Mesendoderm (in vitro differentiated cells): ENCODE results near the gene ABHD2.
A peak's percentile ranks its signal among the peaks of the same experiment; 100 is the strongest.
"Not testable (repeated sequence)": the region's sequence is repeated elsewhere in the genome, so short reads cannot be mapped to it uniquely, and the experiment has no call there.

Experiments
- DNase-seq: peaks from one replicate; pipeline ENCODE4 v3.0.0; 2013
- H2AK5ac ChIP-seq: 2 replicates; pipeline ENCODE4 v1.6.1; 2013; ENCODE audit warnings: low read length, inconsistent platforms
- H2BK120ac ChIP-seq: 2 replicates; pipeline ENCODE4 v1.6.1; 2013; ENCODE audit warnings: low read depth, mild to moderate bottlenecking, low read length, moderate library complexity, mixed read lengths
- H2BK15ac ChIP-seq: replicated peaks from 2 replicates; pipeline ENCODE4 v1.6.1; 2013; ENCODE audit warnings: low read depth, mild to moderate bottlenecking, moderate library complexity
- H2BK5ac ChIP-seq: 2 replicates; pipeline ENCODE4 v1.6.1; 2013; ENCODE audit warnings: low read length, inconsistent platforms
- H3K18ac ChIP-seq: 2 replicates; pipeline ENCODE4 v1.6.1; 2013; ENCODE audit warnings: mild to moderate bottlenecking, low read length, mixed read lengths
- H3K23ac ChIP-seq: one replicate; pipeline ENCODE4 v1.6.1; 2013; ENCODE audit warnings: low read length
- H3K27ac ChIP-seq: 2 replicates; pipeline ENCODE4 v1.5.1; 2013; ENCODE audit warnings: low read depth, mild to moderate bottlenecking, inconsistent platforms, low read length, moderate library complexity
- H3K27me3 ChIP-seq: 2 replicates; pipeline ENCODE4 v1.6.1; 2013; ENCODE audit warnings: low read length, control low read depth, mild to moderate bottlenecking, inconsistent platforms; ENCODE audit not compliant: insufficient read depth, poor library complexity
- H3K36me3 ChIP-seq: 2 replicates; pipeline ENCODE4 v1.6.1; 2013; ENCODE audit warnings: low read length, inconsistent platforms; ENCODE audit not compliant: control insufficient read depth, insufficient read depth
- H3K4ac ChIP-seq: one replicate; pipeline ENCODE4 v1.6.1; 2013; ENCODE audit warnings: low read depth, mild to moderate bottlenecking, low read length, moderate library complexity
- H3K4me1 ChIP-seq: 2 replicates; pipeline ENCODE4 v1.6.1; 2013; ENCODE audit warnings: low read depth, low read length, inconsistent platforms; ENCODE audit not compliant: control insufficient read depth
- H3K4me2 ChIP-seq: 2 replicates; pipeline ENCODE4 v1.6.1; 2013; ENCODE audit warnings: low read length
- H3K4me3 ChIP-seq: 2 replicates; pipeline ENCODE4 v1.5.1; 2013; ENCODE audit warnings: mild to moderate bottlenecking, low read length
- H3K56ac ChIP-seq: one replicate; pipeline ENCODE4 v1.6.1; 2013; ENCODE audit warnings: low read length
- H3K79me1 ChIP-seq: 2 replicates; pipeline ENCODE4 v1.6.1; 2013; ENCODE audit warnings: low read length, inconsistent platforms
- H3K79me2 ChIP-seq: 2 replicates; pipeline ENCODE4 v1.6.1; 2013; ENCODE audit warnings: mild to moderate bottlenecking, low read length; ENCODE audit not compliant: control insufficient read depth, insufficient read depth
- H3K9ac ChIP-seq: 2 replicates; pipeline ENCODE4 v1.6.1; 2013; ENCODE audit warnings: low read length, inconsistent platforms
- H4K5ac ChIP-seq: one replicate; pipeline ENCODE4 v1.6.1; 2013; ENCODE audit warnings: low read length
- H4K8ac ChIP-seq: one replicate; pipeline ENCODE4 v1.6.1; 2013; ENCODE audit warnings: low read depth, mild to moderate bottlenecking, control low read depth, low read length, moderate library complexity
- WGBS: extraction: QIAGEN DNeasy Blood & Tissue Kit; methylation state at CpG from one replicate; pipeline ENCODE4 v1.1.7; 2013; ENCODE audit warnings: low lambda C conversion rate, missing lambda C conversion rate; ENCODE audit not compliant: insufficient coverage; ENCODE audit errors: extremely low coverage; 5-methylcytosine and 5-hydroxymethylcytosine counted together

The ABHD2 gene

GRCh38 chr15:89085933-89086332, 2.3 kb upstream of the ABHD2 start:
- H3K27me3 ChIP-seq, H3K18ac ChIP-seq, H3K79me1 ChIP-seq: not testable (repeated sequence)

GRCh38 chr15:89086390-89086789, 1.9 kb upstream of the ABHD2 start:
- WGBS = no CpG with 5 or more reads among the region's 5 CpGs
- not testable (repeated sequence) for H2BK5ac ChIP-seq, H2AK5ac ChIP-seq, H3K18ac ChIP-seq, H3K56ac ChIP-seq, H4K5ac ChIP-seq, H3K4me3 ChIP-seq, H3K23ac ChIP-seq, H3K36me3 ChIP-seq, H3K9ac ChIP-seq, H3K4me2 ChIP-seq, H3K79me1 ChIP-seq, H4K8ac ChIP-seq, H3K4ac ChIP-seq, H3K27ac ChIP-seq, DNase-seq, H3K4me1 ChIP-seq, H2BK120ac ChIP-seq, H2BK15ac ChIP-seq, H3K27me3 ChIP-seq, H3K79me2 ChIP-seq

More at GRCh38 chr15:89085933-89086332, 2.3 kb upstream of the ABHD2 start:
- H4K8ac ChIP-seq, H4K5ac ChIP-seq, H3K4me2 ChIP-seq, H3K79me2 ChIP-seq, H3K4ac ChIP-seq, H3K4me3 ChIP-seq, H2BK120ac ChIP-seq, H3K27ac ChIP-seq, H3K23ac ChIP-seq, H2BK5ac ChIP-seq, H3K9ac ChIP-seq, H2BK15ac ChIP-seq, H3K36me3 ChIP-seq, H2AK5ac ChIP-seq, DNase-seq, H3K56ac ChIP-seq, H3K4me1 ChIP-seq: not testable (repeated sequence)
- WGBS = no CpG with 5 or more reads among the region's 1 CpG

GRCh38 chr15:89087161-89087829, 961 bp upstream of the ABHD2 start:
- Histone ChIP-seq H3K4me2 (peak overlapping the region; percentile 76), H3K18ac (no peak overlapping the region), H4K8ac (no peak overlapping the region), H3K27ac (peak overlapping the region; percentile 45), H3K79me2 (peaks cover 2% of the 10 kb centered on the region), H3K23ac (no peak overlapping the region), H2BK120ac (no peak overlapping the region), H3K9ac (peak overlapping the region; percentile 75), H3K56ac (peak overlapping the region; percentile 87), H3K4me3 (peak overlapping the region; percentile 38), H3K79me1 (peaks cover 7% of the 10 kb centered on the region), H3K4ac (no peak overlapping the region), H2AK5ac (no peak overlapping the region), H3K36me3 (no peaks in the 10 kb centered on the region), H2BK5ac (no peak overlapping the region), H3K27me3 (no peaks in the 10 kb centered on the region), H3K4me1 (peaks cover 2% of the 10 kb centered on the region), H2BK15ac (no peak overlapping the region), H4K5ac (no peak overlapping the region)
- DNase-seq = no peak
- WGBS = no CpG with 5 or more reads among the region's 13 CpGs

- H3K4me2 ChIP-seq = peak overlapping the region; percentile 89
- no peak overlapping the region for H2BK15ac ChIP-seq
- no peaks in the 10 kb centered on the region for H3K36me3 ChIP-seq
- no CpG with 5 or more reads among the region's 44 CpGs for WGBS
- H3K4me3 ChIP-seq = peak overlapping the region; percentile 90
- H3K4ac ChIP-seq = no peak overlapping the region
- no peak overlapping the region for H4K8ac ChIP-seq
- H3K27ac ChIP-seq = no peak overlapping the region
- DNase-seq = no peak
- H3K79me2 ChIP-seq = peaks cover 2% of the 10 kb centered on the region
- H2BK5ac ChIP-seq = no peak overlapping the region
- no peak overlapping the region for H3K18ac ChIP-seq
- peak overlapping the region; percentile 85 for H3K9ac ChIP-seq
- H2AK5ac ChIP-seq = no peak overlapping the region
- H3K27me3 ChIP-seq = no peaks in the 10 kb centered on the region
- H2BK120ac ChIP-seq = no peak overlapping the region
- H3K56ac ChIP-seq = peak overlapping the region; percentile 90
- no peak overlapping the region for H4K5ac ChIP-seq
- peaks cover 7% of the 10 kb centered on the region for H3K79me1 ChIP-seq
- no peak overlapping the region for H3K23ac ChIP-seq
- peaks cover 4% of the 10 kb centered on the region for H3K4me1 ChIP-seq
Observed at GRCh38 chr15:89088605-89089315, 504 bp downstream of the ABHD2 start.

- H3K79me1 ChIP-seq = peaks cover 7% of the 10 kb centered on the region
- no peak overlapping the region for H3K4ac ChIP-seq
- no peaks in the 10 kb centered on the region for H3K36me3 ChIP-seq
- peak overlapping the region; percentile 89 for H3K4me2 ChIP-seq
- H3K27ac ChIP-seq = no peak overlapping the region
- DNase-seq = no peak
- H3K4me1 ChIP-seq = peaks cover 4% of the 10 kb centered on the region
- H3K23ac ChIP-seq = no peak overlapping the region
- no peak overlapping the region for H2BK5ac ChIP-seq
- H4K5ac ChIP-seq = no peak overlapping the region
- H4K8ac ChIP-seq = no peak overlapping the region
- H3K9ac ChIP-seq = peak overlapping the region; percentile 85
- no peak overlapping the region for H2AK5ac ChIP-seq
- no peak overlapping the region for H2BK15ac ChIP-seq
- no peak overlapping the region for H3K18ac ChIP-seq
- H3K56ac ChIP-seq = no peak overlapping the region
- no peak overlapping the region for H3K4me3 ChIP-seq
- H2BK120ac ChIP-seq = no peak overlapping the region
- H3K27me3 ChIP-seq = no peaks in the 10 kb centered on the region
- peaks cover 2% of the 10 kb centered on the region for H3K79me2 ChIP-seq
- WGBS = no CpG with 5 or more reads among the region's 5 CpGs
Observed at GRCh38 chr15:89089316-89090230, 1.3 kb downstream of the ABHD2 start.
